NB4 (cell line): ENCODE results near the gene XYLT1.

ENCODE experiments used
- DNase-seq: peaks from one replicate; pipeline ENCODE4 v3.0.0; 2010; ENCODE audit warnings: low read depth
- H3K4me3 ChIP-seq: one replicate; pipeline ENCODE4 v1.5.1; 2011; ENCODE audit warnings: mild to moderate bottlenecking, low read depth, low read length, moderate library complexity
- MYC ChIP-seq: IDR thresholded peaks from 2 replicates; pipeline ENCODE4 v1.6.1; 2011; ENCODE audit warnings: low read depth, low read length
- POLR2A ChIP-seq: IDR thresholded peaks from 2 replicates; pipeline ENCODE4 v1.6.1; 2011; ENCODE audit warnings: mild to moderate bottlenecking; ENCODE audit not compliant: insufficient read length; ENCODE audit errors: extremely low read depth
- TF ChIP-seq, protein P1 (sequence below): IDR thresholded peaks from 2 replicates; pipeline ENCODE4 v1.6.1; 2011; ENCODE audit warnings: low read depth, low read length
- TF ChIP-seq, protein P2 (sequence below): IDR thresholded peaks from one replicate; pipeline ENCODE4 v1.5.1; 2012; ENCODE audit warnings: low read depth, low read length

XYLT1 gene

DNA sequence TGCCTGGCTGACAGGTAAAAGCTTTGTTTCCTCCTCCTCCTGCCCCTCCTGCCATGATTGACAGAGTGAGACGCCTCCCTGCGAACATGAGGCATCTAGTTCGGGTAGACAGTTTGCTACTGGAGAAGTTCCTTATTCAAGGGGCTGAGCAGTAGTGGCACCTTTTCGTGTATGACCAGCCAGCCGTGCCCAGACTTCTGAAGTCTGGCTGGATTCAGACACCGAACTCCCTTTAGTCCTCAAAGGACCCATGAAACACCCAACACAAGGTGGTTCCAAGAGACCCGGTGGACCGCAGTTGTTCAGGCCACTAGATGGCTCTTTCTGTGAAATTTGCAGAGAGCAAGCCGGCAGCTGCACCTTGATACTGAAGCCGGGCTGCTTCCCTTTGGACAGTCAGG is 192.8 kb downstream of the XYLT1 start:
- no peak overlapping the region for H3K4me3 ChIP-seq
- no peak for DNase-seq
- TF ChIP-seq, protein P1, sequence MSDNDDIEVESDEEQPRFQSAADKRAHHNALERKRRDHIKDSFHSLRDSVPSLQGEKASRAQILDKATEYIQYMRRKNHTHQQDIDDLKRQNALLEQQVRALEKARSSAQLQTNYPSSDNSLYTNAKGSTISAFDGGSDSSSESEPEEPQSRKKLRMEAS, result no peak
- TF ChIP-seq, protein P2, sequence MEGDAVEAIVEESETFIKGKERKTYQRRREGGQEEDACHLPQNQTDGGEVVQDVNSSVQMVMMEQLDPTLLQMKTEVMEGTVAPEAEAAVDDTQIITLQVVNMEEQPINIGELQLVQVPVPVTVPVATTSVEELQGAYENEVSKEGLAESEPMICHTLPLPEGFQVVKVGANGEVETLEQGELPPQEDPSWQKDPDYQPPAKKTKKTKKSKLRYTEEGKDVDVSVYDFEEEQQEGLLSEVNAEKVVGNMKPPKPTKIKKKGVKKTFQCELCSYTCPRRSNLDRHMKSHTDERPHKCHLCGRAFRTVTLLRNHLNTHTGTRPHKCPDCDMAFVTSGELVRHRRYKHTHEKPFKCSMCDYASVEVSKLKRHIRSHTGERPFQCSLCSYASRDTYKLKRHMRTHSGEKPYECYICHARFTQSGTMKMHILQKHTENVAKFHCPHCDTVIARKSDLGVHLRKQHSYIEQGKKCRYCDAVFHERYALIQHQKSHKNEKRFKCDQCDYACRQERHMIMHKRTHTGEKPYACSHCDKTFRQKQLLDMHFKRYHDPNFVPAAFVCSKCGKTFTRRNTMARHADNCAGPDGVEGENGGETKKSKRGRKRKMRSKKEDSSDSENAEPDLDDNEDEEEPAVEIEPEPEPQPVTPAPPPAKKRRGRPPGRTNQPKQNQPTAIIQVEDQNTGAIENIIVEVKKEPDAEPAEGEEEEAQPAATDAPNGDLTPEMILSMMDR, result no peak

DNA sequence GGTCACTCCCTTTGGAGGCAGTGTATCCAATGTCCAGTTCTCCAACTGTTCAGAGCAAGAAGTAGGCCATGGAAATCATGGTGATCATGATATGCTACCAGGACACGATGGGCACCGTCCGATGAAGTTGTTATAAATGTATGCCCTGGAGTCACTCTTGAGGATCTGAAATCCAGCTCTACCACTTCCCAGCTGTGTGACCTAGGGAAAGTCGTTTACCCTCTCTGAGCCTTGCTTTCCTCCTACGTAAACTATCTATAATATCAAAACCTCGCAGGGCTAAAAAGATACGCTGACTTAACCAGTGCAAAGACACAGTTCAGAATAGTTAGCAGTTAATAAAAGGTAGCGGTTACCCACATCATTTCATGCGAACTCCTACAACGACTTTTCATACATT is 194.2 kb downstream of the XYLT1 start:
- DNase-seq, result no peak
- TF ChIP-seq, protein P2, result no peak
- H3K4me3 ChIP-seq, result no peak overlapping the region

- H3K4me3 ChIP-seq, result no peak overlapping the region
- TF ChIP-seq POLR2A (no peak), MYC (no peak)
- TF ChIP-seq, protein P2, result no peak
- TF ChIP-seq, protein P1, result no peak
- no peak for DNase-seq
Measured at GRCh38 chr16:17276010-17276530, 194.7 kb downstream of the XYLT1 start.

- H3K4me3 ChIP-seq, result no peak overlapping the region
- DNase-seq, result no peak
- TF ChIP-seq, protein P2, result no peak
- no peak for TF ChIP-seq MYC
- no peak for TF ChIP-seq POLR2A
- TF ChIP-seq, protein P1, result no peak
Measured at GRCh38 chr16:17275076-17276009, 195.4 kb downstream of the XYLT1 start.

GRCh38 chr16:17273142-17273561 is 197.6 kb downstream of the XYLT1 start:
- peak; percentile 75 for DNase-seq
- TF ChIP-seq MYC, result 0 out of 2 replicates have a peak, but pooled peaks have one; percentile 27
- TF ChIP-seq, protein P1, result no peak

GRCh38 chr16:17272716-17273115 is 198.0 kb downstream of the XYLT1 start:
- DNase-seq, result no peak
- TF ChIP-seq MYC, result no peak
- TF ChIP-seq, protein P2, result no peak
- TF ChIP-seq POLR2A, result no peak
- TF ChIP-seq, protein P1, result no peak
- H3K4me3 ChIP-seq, result no peak overlapping the region

More at GRCh38 chr16:17273142-17273561, 197.6 kb downstream of the XYLT1 start:
- H3K4me3 ChIP-seq, result no peak overlapping the region
